Suprapubic skin (tissue), 4 donors: ENCODE measurements around the gene EDN1. TPM values are rescaled to one million over a fixed set of nuclear protein-coding genes. Genes with fewer than 3 reads are reported as not detected.

Experiments used
- DNase-seq, 2 donors: peaks; one replicate each; pipeline ENCODE4 v3.0.0-alpha.2; 2019; ENCODE audit warnings: low spot score in 2 of 2
- H3K27ac ChIP-seq: fragments of 200-600 bp; sonication (generic); one replicate; pipeline ENCODE4 v1.5.1; 2019
- H3K27me3 ChIP-seq: fragments of 200-600 bp; sonication (generic); one replicate; pipeline ENCODE4 v1.5.1; 2019
- H3K36me3 ChIP-seq: fragments of 200-600 bp; sonication (generic); one replicate; pipeline ENCODE4 v1.5.1; 2019
- H3K4me1 ChIP-seq: fragments of 200-600 bp; sonication (generic); one replicate; pipeline ENCODE4 v1.5.1; 2019
- H3K4me3 ChIP-seq: fragments of 200-600 bp; sonication (generic); one replicate; pipeline ENCODE4 v1.5.1; 2019; ENCODE audit warnings: mild to moderate bottlenecking
- H3K9me3 ChIP-seq: fragments of 200-600 bp; sonication (generic); one replicate; pipeline ENCODE4 v1.5.1; 2019
- EP300 ChIP-seq: sonication (generic); formaldehyde crosslinking; IDR thresholded peaks from one replicate; pipeline ENCODE4 v1.6.1; 2017; ENCODE audit warnings: antibody characterized with exemption
- POLR2A ChIP-seq, 2 donors: fragments of 450-650 bp; IDR thresholded peaks; one replicate each; pipeline ENCODE4 v1.6.1; 2017; ENCODE audit warnings: antibody characterized with exemption in 2 of 2, mild to moderate bottlenecking in 2 of 2, moderate library complexity in 2 of 2
- POLR2AphosphoS5 ChIP-seq, 3 donors: sonication (generic); formaldehyde crosslinking; IDR thresholded peaks; one replicate each; pipeline ENCODE4 v1.6.1; 2017; ENCODE audit warnings: antibody characterized with exemption in 3 of 3
- WGBS: methylation state at CpG from one replicate; pipeline ENCODE4 v1.1.5; 2018; 5-methylcytosine and 5-hydroxymethylcytosine counted together
- total RNA-seq, 4 donors: library from RNA; depleted of rRNA; stranded (reverse); fragments of >200 nt; gene quantifications; one replicate each; pipeline ENCODE4 v1.1.0, GENCODE V29; 2016
- TF ChIP-seq, protein P1 (sequence below), 2 donors: fragments of 200-600 bp in 1 of 2; fragments of 450-650 bp in 1 of 2; sonication (generic) in 1 of 2; IDR thresholded peaks; one replicate each; pipeline ENCODE4 v1.5.1; 2016 to 2019; ENCODE audit warnings: antibody characterized with exemption in 2 of 2, mild to moderate bottlenecking in 1 of 2, moderate library complexity in 1 of 2

The EDN1 gene
- total RNA-seq, 4 donors from 2014 or later, result 18.7 to 23.3 (median 20.7) TPM

DNA sequence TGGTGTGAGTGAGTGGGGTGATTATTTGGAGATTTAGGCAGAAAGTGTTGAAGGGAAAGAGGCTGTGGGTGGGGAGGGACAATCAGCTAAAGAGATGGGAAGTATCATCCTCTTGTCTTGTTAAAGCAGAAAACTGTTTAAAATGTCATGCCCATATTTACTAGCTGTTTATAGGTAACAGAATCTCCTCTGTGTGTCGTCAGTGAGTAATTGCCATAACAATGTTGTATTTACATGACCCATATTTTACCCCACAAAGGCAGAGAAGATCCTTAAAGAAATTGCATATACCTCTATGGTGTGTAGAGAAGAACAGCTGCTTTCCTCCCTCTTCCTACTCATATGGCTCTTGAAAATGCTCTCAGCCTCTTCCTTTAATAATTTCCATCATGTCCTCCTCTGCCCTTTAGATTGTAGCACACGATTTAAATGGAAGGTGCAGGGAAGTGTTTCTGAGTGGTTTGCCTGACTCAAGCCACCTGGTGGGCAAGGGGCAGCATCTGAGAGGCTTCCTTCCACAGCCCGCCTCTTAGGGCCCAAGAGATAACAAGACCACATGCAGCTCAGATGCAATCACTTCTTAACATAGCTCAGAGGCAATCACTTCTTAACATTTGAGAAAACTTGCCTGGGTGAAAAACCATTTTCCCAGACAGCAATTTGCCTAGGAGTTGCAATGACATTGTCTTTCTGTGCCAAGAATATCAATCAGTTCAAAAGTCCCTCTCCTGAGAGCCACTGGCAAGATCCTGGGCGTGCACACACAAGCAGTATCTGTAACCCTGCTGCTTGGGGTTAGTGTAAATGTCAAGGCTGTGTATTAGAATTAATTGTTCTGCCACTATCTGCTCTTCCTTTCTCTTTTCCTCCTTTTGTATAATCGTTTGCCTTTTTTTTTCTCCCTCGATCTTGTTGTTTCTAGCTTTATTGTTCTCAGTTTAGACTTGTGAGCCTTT, 44.1 kb upstream of the EDN1 start:
- no peak for TF ChIP-seq POLR2A (IDR thresholded peaks at IDR 0.05)
- no peak for TF ChIP-seq POLR2AphosphoS5 (IDR thresholded peaks at IDR 0.05)
- TF ChIP-seq EP300, result no peak
- TF ChIP-seq, protein P1, sequence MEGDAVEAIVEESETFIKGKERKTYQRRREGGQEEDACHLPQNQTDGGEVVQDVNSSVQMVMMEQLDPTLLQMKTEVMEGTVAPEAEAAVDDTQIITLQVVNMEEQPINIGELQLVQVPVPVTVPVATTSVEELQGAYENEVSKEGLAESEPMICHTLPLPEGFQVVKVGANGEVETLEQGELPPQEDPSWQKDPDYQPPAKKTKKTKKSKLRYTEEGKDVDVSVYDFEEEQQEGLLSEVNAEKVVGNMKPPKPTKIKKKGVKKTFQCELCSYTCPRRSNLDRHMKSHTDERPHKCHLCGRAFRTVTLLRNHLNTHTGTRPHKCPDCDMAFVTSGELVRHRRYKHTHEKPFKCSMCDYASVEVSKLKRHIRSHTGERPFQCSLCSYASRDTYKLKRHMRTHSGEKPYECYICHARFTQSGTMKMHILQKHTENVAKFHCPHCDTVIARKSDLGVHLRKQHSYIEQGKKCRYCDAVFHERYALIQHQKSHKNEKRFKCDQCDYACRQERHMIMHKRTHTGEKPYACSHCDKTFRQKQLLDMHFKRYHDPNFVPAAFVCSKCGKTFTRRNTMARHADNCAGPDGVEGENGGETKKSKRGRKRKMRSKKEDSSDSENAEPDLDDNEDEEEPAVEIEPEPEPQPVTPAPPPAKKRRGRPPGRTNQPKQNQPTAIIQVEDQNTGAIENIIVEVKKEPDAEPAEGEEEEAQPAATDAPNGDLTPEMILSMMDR (IDR thresholded peaks at IDR 0.05), result no peak
- Histone ChIP-seq H3K27ac (no peak overlapping the region), H3K4me3 (no peak overlapping the region), H3K9me3 (no peaks in the 10 kb centered on the region), H3K27me3 (no peaks in the 10 kb centered on the region), H3K4me1 (peaks cover 11% of the 10 kb centered on the region), H3K36me3 (no peaks in the 10 kb centered on the region)
- DNase-seq, result no peak
- 49% methylated on average over 6 of the region's 6 CpGs for WGBS

DNA sequence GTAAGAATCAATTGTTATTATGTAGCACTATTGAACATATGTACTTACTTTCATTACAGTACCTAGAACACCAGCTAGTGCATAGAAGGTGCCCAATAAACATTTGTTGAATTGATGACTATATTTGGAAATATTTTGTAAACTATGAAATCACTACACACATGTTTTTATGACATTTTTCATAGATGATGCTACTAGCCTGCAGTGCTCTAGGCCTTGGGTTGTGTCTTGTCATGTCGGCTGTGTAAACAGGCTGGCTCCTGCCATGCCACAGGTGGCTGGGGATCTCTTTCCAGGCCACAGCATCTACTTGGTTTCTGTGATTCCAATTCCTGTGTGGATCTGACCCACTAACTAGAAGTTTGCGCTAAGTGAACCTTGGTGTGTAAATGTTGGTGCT, 43.3 kb upstream of the EDN1 start:
- TF ChIP-seq EP300, result no peak
- no peak for TF ChIP-seq POLR2AphosphoS5 (IDR thresholded peaks at IDR 0.05)
- TF ChIP-seq POLR2A (IDR thresholded peaks at IDR 0.05), result no peak
- TF ChIP-seq, protein P1 (IDR thresholded peaks at IDR 0.05), result no peak
- Histone ChIP-seq H3K36me3 (no peaks in the 10 kb centered on the region), H3K27ac (no peak overlapping the region), H3K27me3 (no peaks in the 10 kb centered on the region), H3K9me3 (no peaks in the 10 kb centered on the region), H3K4me1 (peaks cover 11% of the 10 kb centered on the region), H3K4me3 (no peak overlapping the region)
- no peak for DNase-seq
- WGBS, result 77% methylated on average over 2 of the region's 2 CpGs

DNA sequence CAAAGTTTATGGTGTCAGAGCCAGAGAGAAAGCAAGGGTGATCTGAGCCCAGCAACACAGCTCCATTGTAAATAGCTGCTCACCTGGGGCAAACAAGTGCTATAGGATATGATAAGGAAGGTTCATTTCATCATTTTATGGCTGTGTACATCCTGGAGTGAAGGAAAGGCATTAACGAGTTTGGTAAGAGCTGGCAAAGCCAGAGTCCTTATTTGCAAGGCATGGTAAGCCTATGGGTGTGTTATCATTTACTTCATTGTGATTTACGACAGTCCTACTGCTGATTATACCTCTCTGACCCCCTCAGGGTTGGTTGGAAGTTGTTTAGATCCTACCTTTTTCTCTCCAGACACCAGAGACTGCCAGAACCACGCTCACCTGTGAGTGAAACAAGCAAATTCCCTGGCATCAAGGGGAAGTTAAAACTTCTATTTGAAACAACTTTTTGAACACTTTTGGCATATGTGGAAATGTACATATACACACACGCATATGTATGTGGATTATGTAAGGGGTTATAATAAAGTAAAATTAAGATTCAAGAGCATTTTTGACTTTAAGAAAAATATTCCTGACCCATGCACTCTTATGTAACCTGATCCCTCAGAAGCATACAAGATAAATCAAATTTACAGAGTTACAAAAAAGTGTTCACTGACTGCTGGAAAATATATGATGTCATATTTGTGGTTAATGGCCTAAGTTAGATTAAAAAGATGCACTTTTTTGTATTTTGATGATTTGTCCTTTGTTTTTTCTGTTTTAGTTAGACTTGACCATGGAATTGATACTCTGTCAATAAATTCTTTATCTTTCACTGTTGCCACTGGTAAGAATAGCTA, 40.4 kb upstream of the EDN1 start:
- no peaks in the 10 kb centered on the region for H3K9me3 ChIP-seq
- H3K27me3 ChIP-seq, result no peaks in the 10 kb centered on the region
- no peaks in the 10 kb centered on the region for H3K36me3 ChIP-seq
- no peak for DNase-seq
- H3K27ac ChIP-seq, result no peak overlapping the region
- H3K4me3 ChIP-seq, result no peak overlapping the region
- H3K4me1 ChIP-seq, result peaks cover 11% of the 10 kb centered on the region
- 65% methylated on average over 4 of the region's 4 CpGs for WGBS
- TF ChIP-seq EP300 (no peak), POLR2A (IDR thresholded peaks at IDR 0.05) (no peak), POLR2AphosphoS5 (IDR thresholded peaks at IDR 0.05) (no peak)
- TF ChIP-seq, protein P1 (IDR thresholded peaks at IDR 0.05), result no peak

DNA sequence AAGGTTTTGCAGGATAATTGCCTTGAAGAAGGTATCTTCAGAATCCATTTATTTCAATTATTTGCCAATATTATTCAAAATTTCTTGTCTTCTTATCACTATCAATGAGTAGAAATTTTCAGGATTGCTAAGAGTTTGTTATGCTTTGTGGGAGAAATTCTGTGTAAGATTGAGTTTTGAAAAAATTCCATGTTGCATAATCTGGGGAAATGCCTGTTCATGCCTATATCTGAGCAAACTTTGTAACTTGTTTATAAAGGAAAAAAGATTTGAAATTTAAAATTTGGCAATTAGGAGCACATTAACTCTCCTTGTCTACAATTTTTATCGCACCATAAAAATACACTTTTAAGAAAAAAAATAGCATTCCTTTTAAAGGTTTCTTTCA, 39.8 kb upstream of the EDN1 start:
- no peak overlapping the region for H3K4me3 ChIP-seq
- WGBS, result 62% methylated on average over 1 of the region's 1 CpG
- H3K27me3 ChIP-seq, result no peaks in the 10 kb centered on the region
- no peaks in the 10 kb centered on the region for H3K36me3 ChIP-seq
- no peak for TF ChIP-seq EP300
- no peak for TF ChIP-seq POLR2AphosphoS5 (IDR thresholded peaks at IDR 0.05)
- H3K9me3 ChIP-seq, result no peaks in the 10 kb centered on the region
- H3K27ac ChIP-seq, result no peak overlapping the region
- no peak for DNase-seq
- peaks cover 7% of the 10 kb centered on the region for H3K4me1 ChIP-seq

DNA sequence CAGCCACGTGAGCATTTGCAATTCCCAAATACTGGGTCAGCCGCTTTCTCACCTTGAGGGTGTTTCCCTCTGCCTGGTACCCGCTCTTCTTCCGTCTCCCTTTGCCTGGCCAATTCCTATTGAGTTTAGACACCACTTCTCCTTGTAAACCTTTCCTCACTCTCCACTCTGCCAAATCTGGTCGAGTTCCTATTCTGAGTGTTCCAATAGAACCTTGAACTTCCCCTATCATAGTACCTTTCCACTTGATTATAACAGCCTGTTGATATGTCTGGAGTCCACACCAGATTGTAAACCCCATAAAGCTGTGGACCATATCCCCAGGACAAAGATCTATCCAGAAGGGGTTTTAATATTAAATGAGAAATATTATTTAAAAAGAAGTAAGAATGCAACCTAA, 36.0 kb upstream of the EDN1 start:
- DNase-seq, result no peak

More for the DNA sequence above, 36.0 kb upstream of the EDN1 start:
- Histone ChIP-seq H3K4me3 (no peak overlapping the region), H3K27me3 (no peaks in the 10 kb centered on the region), H3K9me3 (no peaks in the 10 kb centered on the region), H3K36me3 (no peaks in the 10 kb centered on the region), H3K4me1 (no peaks in the 10 kb centered on the region), H3K27ac (no peak overlapping the region)
- TF ChIP-seq EP300 (no peak), POLR2A (IDR thresholded peaks at IDR 0.05) (no peak), POLR2AphosphoS5 (IDR thresholded peaks at IDR 0.05) (no peak)
- TF ChIP-seq, protein P1 (IDR thresholded peaks at IDR 0.05), result no peak
- 81% methylated on average over 5 of the region's 5 CpGs for WGBS
